Transverse colon (tissue), 4 donors: ENCODE results near the gene LEUTX.

Experiments used
- CTCF ChIP-seq, 5 experiments: fragments of 200-600 bp in 3 of 5; fragments of 450-650 bp in 2 of 5; sonication (generic) in 3 of 5; IDR thresholded peaks; 1 replicate in 2 of 5; 2 replicates in 3 of 5; pipeline ENCODE4 v1.5.1; 2016 to 2017; ENCODE audit warnings: antibody characterized with exemption in 5 of 5, inconsistent platforms in 3 of 5, mild to moderate bottlenecking in 2 of 5, moderate library complexity in 1 of 5
- POLR2A ChIP-seq: fragments of 450-650 bp; IDR thresholded peaks from one replicate; pipeline ENCODE4 v1.6.1; 2016; ENCODE audit warnings: antibody characterized with exemption, mild to moderate bottlenecking, moderate library complexity
- POLR2AphosphoS5 ChIP-seq, 3 donors: sonication (generic); formaldehyde crosslinking; IDR thresholded peaks; one replicate each; pipeline ENCODE4 v1.6.1; 2016; ENCODE audit warnings: antibody characterized with exemption in 3 of 3

GRCh38 chr19:39802958-39803357 lies 24.3 kb downstream of the LEUTX start:
- TF ChIP-seq CTCF (IDR thresholded peaks at IDR 0.05): no peak
- no peak for TF ChIP-seq POLR2AphosphoS5 (IDR thresholded peaks at IDR 0.05)
- no peak for TF ChIP-seq POLR2A
